ENCODE data around the gene GMNC. TPM values are rescaled to one million over a fixed set of nuclear protein-coding genes. Genes with fewer than 3 reads are reported as not detected.

Gene GMNC
- total RNA-seq, 2 donors from 2014 or later, result not detected

DNA sequence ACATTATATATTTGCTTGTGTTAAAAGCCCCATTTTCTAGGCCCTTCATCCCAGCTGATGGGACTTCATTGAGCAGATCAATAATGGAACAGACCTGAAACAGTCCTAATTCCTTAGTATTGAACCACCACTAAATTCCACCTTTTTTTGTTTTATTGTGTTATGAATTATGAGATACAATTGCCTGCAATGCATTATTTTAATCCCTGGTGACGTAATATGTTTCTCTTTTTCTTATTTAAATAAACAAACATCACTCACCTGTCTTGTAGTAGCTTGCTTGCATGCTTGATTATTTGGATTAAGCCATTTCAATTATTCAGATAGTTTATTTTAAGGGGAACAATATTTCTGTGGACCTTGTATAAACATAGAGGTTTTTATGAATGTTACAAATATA is 40.7 kb upstream of the GMNC start:
- no peak overlapping the region for H3K4me3 Mint-ChIP-seq
- H3K27me3 Mint-ChIP-seq (ENCODE audit: insufficient read depth), result peaks cover 4% of the 10 kb centered on the region
- no peaks in the 10 kb centered on the region for H3K4me1 Mint-ChIP-seq
- Histone ChIP-seq H3K4me1 (ENCODE audit: control insufficient read depth, insufficient read depth, low read length) (no peaks in the 10 kb centered on the region), H3K27ac (ENCODE audit: low read depth, low read length) (no peak overlapping the region), H3K27me3 (ENCODE audit: control insufficient read depth, insufficient read depth, low read length, poor library complexity, severe bottlenecking) (no peaks in the 10 kb centered on the region), H3K4me3 (ENCODE audit: low read length) (no peak overlapping the region), H3K36me3 (ENCODE audit: control insufficient read depth, insufficient read depth, low read length) (no peaks in the 10 kb centered on the region), H3K9me3 (ENCODE audit: control insufficient read depth, low read length) (peaks cover 39% of the 10 kb centered on the region), H3K9ac (ENCODE audit: extremely low read depth, low read length, poor library complexity, severe bottlenecking) (no peak overlapping the region)
- H3K36me3 Mint-ChIP-seq (ENCODE audit: low read depth), result peaks cover 2% of the 10 kb centered on the region
- WGBS, 2 experiments (ENCODE audit: insufficient coverage in 1 of 2, insufficient read length in 1 of 2), result no CpG with 5 or more reads among the region's 1 CpG
- no peak for DNase-seq
- TF ChIP-seq, protein P1, sequence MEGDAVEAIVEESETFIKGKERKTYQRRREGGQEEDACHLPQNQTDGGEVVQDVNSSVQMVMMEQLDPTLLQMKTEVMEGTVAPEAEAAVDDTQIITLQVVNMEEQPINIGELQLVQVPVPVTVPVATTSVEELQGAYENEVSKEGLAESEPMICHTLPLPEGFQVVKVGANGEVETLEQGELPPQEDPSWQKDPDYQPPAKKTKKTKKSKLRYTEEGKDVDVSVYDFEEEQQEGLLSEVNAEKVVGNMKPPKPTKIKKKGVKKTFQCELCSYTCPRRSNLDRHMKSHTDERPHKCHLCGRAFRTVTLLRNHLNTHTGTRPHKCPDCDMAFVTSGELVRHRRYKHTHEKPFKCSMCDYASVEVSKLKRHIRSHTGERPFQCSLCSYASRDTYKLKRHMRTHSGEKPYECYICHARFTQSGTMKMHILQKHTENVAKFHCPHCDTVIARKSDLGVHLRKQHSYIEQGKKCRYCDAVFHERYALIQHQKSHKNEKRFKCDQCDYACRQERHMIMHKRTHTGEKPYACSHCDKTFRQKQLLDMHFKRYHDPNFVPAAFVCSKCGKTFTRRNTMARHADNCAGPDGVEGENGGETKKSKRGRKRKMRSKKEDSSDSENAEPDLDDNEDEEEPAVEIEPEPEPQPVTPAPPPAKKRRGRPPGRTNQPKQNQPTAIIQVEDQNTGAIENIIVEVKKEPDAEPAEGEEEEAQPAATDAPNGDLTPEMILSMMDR (conservative IDR thresholded peaks at IDR 0.05), result no peak
- no peak overlapping the region for H3K27ac Mint-ChIP-seq
- H3K9me3 Mint-ChIP-seq, result peaks cover 56% of the 10 kb centered on the region

DNA sequence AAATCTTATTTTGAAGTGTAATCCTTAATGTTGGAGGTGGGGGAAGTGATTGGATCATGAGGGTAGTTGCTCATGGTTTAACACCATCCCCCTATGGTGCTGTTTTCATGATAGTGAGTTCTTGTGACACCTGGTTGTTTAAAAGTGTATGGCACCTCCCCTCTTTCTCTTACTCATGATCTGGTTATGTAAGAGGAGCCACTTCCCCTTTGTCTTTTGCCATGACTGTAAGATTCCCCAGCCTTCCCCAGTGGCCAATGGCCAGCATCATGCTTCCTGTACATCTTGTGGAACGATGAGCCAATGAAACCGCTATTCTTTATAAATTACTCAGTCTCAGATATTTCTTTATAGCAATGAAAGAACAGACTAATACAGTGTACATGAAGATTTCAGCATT is 39.8 kb upstream of the GMNC start:
- H3K27me3 Mint-ChIP-seq (ENCODE audit: insufficient read depth), result peaks cover 3% of the 10 kb centered on the region
- Histone ChIP-seq H3K27ac (ENCODE audit: low read depth, low read length) (no peak overlapping the region), H3K9ac (ENCODE audit: extremely low read depth, low read length, poor library complexity, severe bottlenecking) (no peak overlapping the region), H3K36me3 (ENCODE audit: control insufficient read depth, insufficient read depth, low read length) (no peaks in the 10 kb centered on the region), H3K27me3 (ENCODE audit: control insufficient read depth, insufficient read depth, low read length, poor library complexity, severe bottlenecking) (no peaks in the 10 kb centered on the region), H3K9me3 (ENCODE audit: control insufficient read depth, low read length) (peaks cover 41% of the 10 kb centered on the region), H3K4me3 (ENCODE audit: low read length) (no peak overlapping the region), H3K4me1 (ENCODE audit: control insufficient read depth, insufficient read depth, low read length) (no peaks in the 10 kb centered on the region)
- peaks cover 2% of the 10 kb centered on the region for H3K36me3 Mint-ChIP-seq (ENCODE audit: low read depth)
- no peaks in the 10 kb centered on the region for H3K4me1 Mint-ChIP-seq
- DNase-seq, result no peak
- H3K4me3 Mint-ChIP-seq, result no peak overlapping the region
- 47% methylated on average over 2 of the region's 2 CpGs; no CpG with 5 or more reads in 1 of the 2 experiments for WGBS, 2 experiments (ENCODE audit: insufficient coverage in 1 of 2, insufficient read length in 1 of 2)
- TF ChIP-seq, protein P1 (conservative IDR thresholded peaks at IDR 0.05), result no peak
- peaks cover 64% of the 10 kb centered on the region for H3K9me3 Mint-ChIP-seq
- no peak overlapping the region for H3K27ac Mint-ChIP-seq

DNA sequence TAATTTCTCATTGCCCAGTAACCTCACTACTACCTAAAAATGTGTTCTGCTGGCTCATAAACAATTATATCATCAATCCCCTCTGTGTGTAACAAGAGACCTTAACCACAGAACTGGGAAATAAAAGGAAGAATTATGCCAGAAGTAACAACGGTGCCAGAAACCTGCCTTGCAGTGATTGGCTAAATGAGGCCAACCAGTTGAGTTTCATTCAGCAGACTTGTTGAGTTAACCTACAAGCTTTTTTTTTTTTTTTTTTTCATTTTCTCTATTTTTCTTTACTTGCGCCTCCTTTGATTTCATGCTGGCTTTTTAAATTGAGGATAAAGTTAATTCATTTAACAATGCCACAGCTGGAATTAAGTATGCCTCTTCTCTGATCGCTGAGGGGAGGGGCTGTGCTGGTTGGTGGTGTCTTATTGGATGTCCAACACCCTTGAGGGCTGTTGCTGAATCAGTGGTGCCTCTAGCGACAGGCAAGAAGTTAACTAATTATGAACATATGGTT is 30.0 kb upstream of the GMNC start:
- peak overlapping the region; percentile 47 for H3K4me3 ChIP-seq (ENCODE audit: low read length)
- H3K27ac ChIP-seq (ENCODE audit: low read depth, low read length), result no peak overlapping the region
- DNase-seq, result peak; percentile 55
- peaks cover 30% of the 10 kb centered on the region for H3K9me3 Mint-ChIP-seq
- peaks cover 2% of the 10 kb centered on the region for H3K27me3 Mint-ChIP-seq (ENCODE audit: insufficient read depth)
- no peak overlapping the region for H3K9ac ChIP-seq (ENCODE audit: extremely low read depth, low read length, poor library complexity, severe bottlenecking)
- H3K4me3 Mint-ChIP-seq, result no peak overlapping the region
- H3K36me3 Mint-ChIP-seq (ENCODE audit: low read depth), result no peaks in the 10 kb centered on the region
- peaks cover 34% of the 10 kb centered on the region for H3K9me3 ChIP-seq (ENCODE audit: control insufficient read depth, low read length)
- no peaks in the 10 kb centered on the region for H3K4me1 ChIP-seq (ENCODE audit: control insufficient read depth, insufficient read depth, low read length)
- H3K27ac Mint-ChIP-seq, result no peak overlapping the region
- H3K4me1 Mint-ChIP-seq, result peaks cover 3% of the 10 kb centered on the region
- H3K27me3 ChIP-seq (ENCODE audit: control insufficient read depth, insufficient read depth, low read length, poor library complexity, severe bottlenecking), result no peaks in the 10 kb centered on the region
- TF ChIP-seq, protein P1 (conservative IDR thresholded peaks at IDR 0.05), result peak; percentile 18
- H3K36me3 ChIP-seq (ENCODE audit: control insufficient read depth, insufficient read depth, low read length), result no peaks in the 10 kb centered on the region
- 88% methylated on average over 1 to 4 of the region's 4 CpGs for WGBS, 2 experiments (ENCODE audit: insufficient coverage in 1 of 2, insufficient read length in 1 of 2)

Measured in endodermal cell (in vitro differentiated cells).